ENCODE measurements around the gene LRRK1.

Gene LRRK1

GRCh38 chr15:100981086-100981485 lies 61.9 kb downstream of the LRRK1 start:
- DNase-seq = no peak

GRCh38 chr15:100983221-100983620 lies 64.1 kb downstream of the LRRK1 start:
- DNase-seq = no peak

DNA sequence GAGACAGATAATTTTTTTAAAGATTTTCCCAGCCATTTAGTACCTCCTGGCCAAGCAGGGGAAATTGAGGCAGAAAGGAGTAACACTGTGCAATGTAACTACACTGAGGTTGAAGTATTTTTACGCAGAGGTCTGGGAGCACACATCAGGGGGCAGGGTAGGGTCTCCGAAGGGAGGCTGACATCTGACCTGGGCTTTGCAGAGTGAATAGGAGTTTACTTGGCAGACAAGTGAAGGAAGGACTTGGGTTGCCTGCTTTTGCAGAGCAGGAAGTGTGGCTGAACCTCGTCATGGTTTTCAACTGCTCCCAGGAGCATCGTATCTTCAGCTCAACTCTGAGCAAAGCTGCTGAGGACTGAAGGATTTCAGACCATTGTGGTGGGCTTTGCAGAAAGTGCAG lies 66.2 kb downstream of the LRRK1 start:
- no peak for DNase-seq

DNA sequence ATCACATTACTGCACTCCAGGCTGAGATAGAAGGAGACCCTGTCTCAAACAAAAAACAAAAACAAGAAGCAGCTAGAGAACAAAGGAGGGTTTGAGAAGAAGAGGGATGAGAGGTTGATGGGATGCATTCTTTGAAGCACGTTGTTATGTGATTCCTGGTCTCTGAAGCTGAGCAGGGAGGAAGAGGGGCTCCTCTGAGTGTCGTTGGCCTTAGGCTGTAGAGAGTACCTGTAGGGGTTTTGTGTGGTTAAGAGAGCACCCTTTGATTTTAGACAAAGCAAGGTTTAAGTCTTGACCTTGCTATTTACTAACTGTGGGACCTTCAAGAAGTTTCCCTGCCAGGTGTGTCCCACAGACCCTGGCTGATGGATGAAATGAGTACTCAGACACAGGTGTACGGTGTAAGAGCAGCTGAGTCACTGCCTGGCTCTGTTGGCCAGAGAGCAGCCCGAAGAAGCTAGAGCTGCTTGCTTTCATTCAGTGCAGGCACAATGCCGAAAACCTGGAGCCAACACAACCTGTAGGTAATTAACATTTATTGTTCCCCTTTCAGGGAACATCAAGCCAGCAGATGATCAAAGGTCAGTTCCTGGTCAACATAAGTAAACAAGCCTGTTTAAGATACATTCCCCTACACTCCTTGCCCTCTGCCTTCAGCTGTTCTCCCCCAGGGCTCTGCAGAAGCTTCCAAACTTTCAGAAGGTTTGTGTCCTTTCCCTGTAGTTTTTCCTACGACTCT lies 67.2 kb downstream of the LRRK1 start:
- no peak for DNase-seq

GRCh38 chr15:100987143-100987542 lies 68.0 kb downstream of the LRRK1 start:
- DNase-seq = no peak

- DNase-seq = no peak
Observed at GRCh38 chr15:100988297-100988696, 69.1 kb downstream of the LRRK1 start.

DNA sequence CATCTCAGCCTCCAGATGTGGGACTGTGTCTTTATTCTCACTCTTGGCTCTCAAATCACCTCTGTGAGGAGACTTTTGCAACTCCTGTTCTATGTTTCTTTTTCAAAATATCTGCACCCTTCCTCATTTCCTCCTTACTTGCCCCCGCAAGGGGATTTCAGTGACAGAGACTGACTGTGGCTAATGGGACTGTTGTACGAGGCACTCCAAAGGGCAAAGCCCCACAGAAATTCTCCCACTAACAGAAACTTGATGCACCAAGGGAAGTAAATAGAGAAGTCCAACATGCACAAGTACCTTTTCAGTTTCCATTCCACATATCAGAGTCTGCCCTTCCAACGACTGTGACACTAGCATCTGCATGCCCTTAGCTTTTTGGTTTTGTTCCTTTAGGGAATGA lies 69.7 kb downstream of the LRRK1 start:
- no peak for DNase-seq

DNA sequence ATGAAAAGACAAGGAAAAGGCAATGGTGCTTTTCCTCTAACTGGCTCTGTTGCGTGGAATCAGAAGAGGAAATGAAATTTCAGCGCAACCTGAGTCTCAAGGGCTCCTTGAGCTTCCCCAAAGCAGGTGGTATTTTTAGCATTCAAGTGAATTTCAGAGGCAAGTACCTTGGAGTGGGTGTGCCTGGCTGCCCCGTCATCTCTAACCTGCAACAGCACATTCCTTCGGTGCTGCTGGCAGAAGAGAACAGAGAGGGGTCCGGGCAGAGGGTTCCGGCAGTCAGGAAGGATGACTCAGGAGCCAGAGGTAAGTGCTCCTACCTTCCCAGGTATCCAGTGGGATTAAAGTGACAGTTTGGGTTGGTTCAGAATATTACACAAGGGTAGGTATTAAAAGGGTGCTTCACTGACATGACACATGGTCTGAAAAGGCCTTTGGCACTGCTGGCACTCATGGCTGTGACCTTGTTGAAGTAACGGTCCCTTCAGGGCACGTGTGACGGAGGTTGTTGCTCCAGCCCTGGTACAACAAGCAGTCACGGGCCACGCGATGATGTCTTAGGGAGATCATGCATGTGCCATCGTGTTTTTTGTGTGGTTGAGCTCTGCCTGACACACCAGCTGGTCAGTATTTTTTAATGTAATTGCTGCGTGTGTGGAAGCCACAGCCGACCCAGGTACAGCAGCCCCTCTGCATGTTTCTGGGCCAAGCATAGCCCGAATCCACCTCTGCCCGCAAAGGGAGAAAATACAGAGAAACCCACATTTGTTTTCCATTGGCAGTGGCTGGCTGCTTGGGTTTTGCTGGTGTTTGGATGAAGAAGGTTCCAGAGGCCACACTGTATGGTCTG lies 75.7 kb downstream of the LRRK1 start:
- no peak for DNase-seq

DNA sequence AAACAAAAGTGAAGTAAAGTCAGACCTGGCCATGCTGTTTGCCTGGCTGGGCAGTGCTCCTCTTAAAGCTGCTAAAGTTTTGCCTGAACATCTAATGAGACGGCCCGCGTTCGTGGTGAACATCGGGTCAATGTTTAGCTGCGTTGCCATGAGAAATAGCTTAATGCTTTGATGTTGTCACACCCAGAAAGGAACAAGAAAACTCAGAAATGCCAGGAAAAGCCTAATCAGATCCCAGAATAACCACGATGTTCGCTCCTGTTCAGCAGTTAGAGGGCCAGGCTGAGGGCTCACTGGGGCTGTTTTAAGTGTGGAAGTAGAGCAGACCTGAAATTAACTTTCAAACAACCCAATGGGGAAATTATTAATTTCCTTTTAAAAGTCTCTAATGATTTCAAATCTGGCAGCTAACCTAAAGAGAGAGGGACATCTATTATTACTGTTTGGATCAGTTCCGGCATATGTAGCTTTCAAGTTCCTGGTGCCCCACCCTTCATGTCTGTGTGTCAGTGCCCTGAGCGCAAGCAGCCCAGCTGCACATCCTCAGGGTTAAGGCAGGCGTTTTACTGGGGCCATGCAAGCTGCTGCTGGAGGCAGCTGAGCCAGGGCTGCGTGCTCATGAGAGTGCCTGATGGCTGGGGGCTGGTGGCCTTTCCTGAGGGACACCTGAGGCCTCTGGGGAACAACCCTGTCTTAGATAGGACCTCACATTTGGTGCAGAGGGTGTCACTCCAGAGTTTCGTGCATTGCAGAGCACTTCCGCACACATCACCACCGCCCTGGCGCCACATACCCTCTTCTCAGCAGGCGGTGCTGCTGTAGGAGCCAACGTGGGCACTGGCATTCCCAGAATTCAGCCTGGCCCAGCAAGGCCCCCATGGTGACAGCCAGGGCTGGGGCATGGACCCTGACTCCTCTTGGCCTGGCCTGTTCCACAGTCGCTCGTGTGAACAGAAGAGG lies 76.6 kb downstream of the LRRK1 start:
- DNase-seq = no peak

GRCh38 chr15:100997442-100997841 lies 78.3 kb downstream of the LRRK1 start:
- DNase-seq = no peak

GRCh38 chr15:100998630-100999029 lies 79.5 kb downstream of the LRRK1 start:
- no peak for DNase-seq

GRCh38 chr15:100999369-100999768 lies 80.2 kb downstream of the LRRK1 start:
- no peak for DNase-seq

DNA sequence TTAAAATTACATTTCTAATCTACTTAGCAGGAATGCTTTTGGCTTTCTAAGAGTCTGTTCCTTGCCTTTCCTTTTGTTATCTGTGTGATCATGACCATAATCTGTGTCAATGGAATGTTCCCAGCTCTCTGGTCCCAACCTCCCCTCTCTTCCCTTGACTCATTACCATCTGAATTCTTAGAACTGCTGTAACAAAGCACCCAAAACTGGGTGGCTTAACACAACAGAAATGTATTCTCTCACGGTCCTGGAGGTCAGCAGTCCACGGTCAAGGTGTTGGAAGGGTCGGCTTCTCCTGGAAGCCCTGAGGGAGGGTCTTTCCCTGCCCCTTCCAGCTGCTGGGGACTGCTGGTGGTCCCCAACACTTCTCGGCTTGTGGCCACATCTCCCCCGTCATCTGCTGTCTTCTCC lies 81.1 kb downstream of the LRRK1 start:
- no peak for DNase-seq

GRCh38 chr15:101001056-101001455 lies 81.9 kb downstream of the LRRK1 start:
- DNase-seq = no peak

GRCh38 chr15:101001796-101002195 lies 82.6 kb downstream of the LRRK1 start:
- DNase-seq = no peak

DNA sequence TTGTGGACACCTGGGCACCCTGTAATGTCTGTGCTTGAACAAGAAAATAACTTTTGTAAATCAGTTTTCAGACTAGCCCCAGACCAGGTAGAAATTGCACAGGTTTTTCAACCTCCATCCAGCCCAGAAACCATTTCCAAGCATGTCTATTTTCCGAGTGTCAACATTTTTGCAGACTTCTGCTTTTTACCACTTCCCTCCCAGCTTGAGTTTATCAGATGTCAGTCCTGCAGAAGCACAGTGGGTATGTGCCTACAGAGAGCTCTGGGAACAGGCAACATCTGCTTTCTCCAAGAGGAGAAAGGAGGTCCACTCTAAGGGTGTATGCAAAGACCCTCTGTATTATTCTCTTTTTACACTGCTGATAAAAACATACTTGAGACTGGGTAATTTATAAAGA lies 83.9 kb downstream of the LRRK1 start:
- DNase-seq = no peak

- no peak for DNase-seq
Observed at GRCh38 chr15:101003706-101004105, 84.5 kb downstream of the LRRK1 start.

- DNase-seq = no peak
Observed at GRCh38 chr15:101004500-101004899, 85.3 kb downstream of the LRRK1 start.

DNA sequence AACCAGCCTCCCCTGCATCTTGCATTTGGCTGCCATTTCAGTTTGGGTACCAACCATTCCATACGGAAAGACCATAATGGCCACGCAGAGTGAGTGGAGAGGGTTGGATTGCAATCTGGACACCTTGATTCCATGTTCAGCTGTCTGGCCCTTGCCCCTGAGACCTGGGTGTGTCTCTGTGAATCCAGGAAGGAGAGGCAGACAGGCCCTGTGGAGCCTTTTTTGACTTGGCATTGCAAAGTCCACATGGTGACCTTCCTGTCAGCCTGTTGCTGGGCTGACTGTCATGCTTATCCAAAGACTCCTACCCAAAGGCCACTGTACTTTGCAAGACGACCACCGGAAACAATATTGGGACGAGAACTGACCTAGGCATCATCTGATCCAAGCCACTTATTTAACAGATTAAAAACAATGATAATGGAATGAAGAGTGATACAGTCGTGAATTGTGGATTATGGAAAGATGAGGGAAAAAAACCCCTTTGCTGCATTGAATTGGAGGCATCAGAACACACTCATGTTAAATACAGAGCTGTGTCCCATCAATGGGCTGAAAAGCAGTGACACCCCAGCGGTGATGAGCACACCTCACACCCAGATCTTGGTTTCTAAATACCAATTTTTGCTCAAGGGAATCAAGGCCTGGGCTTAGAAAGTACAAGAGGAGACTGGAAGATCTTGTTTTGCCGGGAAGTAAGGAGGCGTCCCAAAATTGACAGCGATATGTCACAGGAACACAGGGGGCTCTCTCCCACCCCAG lies 86.0 kb downstream of the LRRK1 start:
- DNase-seq = no peak

DNA sequence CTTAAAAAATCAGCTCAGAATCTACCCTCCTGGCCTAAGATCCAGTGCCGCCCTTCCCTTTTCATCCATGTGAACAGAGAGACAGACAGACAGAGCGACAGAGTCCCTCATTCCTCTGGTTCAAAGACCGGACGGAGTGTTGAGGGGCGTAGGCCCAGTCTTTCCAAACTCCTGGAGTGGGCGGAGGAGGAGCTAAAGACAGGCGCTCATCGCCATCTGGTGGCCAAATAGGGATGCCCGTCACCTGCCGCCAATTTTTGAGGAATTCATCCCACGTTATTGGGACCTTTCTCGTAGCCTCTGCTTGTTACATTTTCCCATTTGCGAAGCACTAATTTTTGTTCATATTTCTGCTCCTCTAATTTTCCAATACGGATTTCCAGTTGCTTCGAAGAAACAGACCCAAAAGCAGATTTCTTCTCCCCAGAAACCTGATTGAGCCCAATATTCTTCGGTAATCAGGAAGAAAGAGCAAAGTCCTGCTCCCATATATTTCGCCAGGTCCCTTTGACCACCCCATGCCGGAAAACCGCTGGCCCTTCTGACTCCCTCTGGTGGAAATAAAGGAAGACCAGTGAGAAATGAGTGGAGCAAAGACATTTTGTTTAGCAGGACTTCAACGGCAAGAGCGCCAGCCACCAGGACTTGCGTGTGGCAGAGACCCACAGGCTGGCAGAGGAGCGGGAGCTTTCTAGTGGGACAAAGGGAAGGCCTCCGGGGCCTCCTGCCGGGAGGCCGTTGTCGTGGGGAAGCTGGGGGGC lies 88.0 kb downstream of the LRRK1 start:
- peak; percentile 64 for DNase-seq

Measured in activated CD4-positive, alpha-beta T cell treated with anti-CD3 and anti-CD28 coated beads, Interleukin-2, amount 50 U/mL, for 16 hours (primary cell).